ENCODE measurements around the gene PDGFRA.
"Not testable (repeated sequence)": the region's sequence is repeated elsewhere in the genome, so short reads cannot be mapped to it uniquely, and the experiment has no call there.

The PDGFRA gene

GRCh38 chr4:54228056-54228527 is 1.0 kb upstream of the PDGFRA start:
- DNase-seq, result peak; percentile 51

- no peak for DNase-seq
Measured at GRCh38 chr4:54228546-54228945, 547 bp upstream of the PDGFRA start.

GRCh38 chr4:54229631-54230483 is 764 bp downstream of the PDGFRA start:
- DNase-seq, result no peak

GRCh38 chr4:54230484-54231418 is 1.7 kb downstream of the PDGFRA start:
- DNase-seq, result no peak

GRCh38 chr4:54231419-54231767 is 2.3 kb downstream of the PDGFRA start:
- DNase-seq, result no peak

- no peak for DNase-seq
Measured at GRCh38 chr4:54231768-54232688, 2.9 kb downstream of the PDGFRA start.

GRCh38 chr4:54233277-54233696 is 4.2 kb downstream of the PDGFRA start:
- DNase-seq, result peak; percentile 79

- peak; percentile 69 for DNase-seq
Measured at GRCh38 chr4:54233697-54234496, 4.8 kb downstream of the PDGFRA start.

- DNase-seq, result no peak
Measured at GRCh38 chr4:54234497-54235205, 5.6 kb downstream of the PDGFRA start.

GRCh38 chr4:54236316-54236715 is 7.2 kb downstream of the PDGFRA start:
- DNase-seq, result not testable (repeated sequence)

- DNase-seq, result no peak
Measured at GRCh38 chr4:54237770-54238169, 8.7 kb downstream of the PDGFRA start.

- DNase-seq, result no peak
Measured at GRCh38 chr4:54238389-54238788, 9.3 kb downstream of the PDGFRA start.

- DNase-seq, result not testable (repeated sequence)
Measured at GRCh38 chr4:54241268-54241823, 12.3 kb downstream of the PDGFRA start.

- DNase-seq, result not testable (repeated sequence)
Measured at GRCh38 chr4:54243541-54243940, 14.4 kb downstream of the PDGFRA start.

GRCh38 chr4:54252312-54252711 is 23.2 kb downstream of the PDGFRA start:
- not testable (repeated sequence) for DNase-seq

- DNase-seq, result no peak
Measured at GRCh38 chr4:54254116-54254914, 25.2 kb downstream of the PDGFRA start.

GRCh38 chr4:54254915-54255246 is 25.8 kb downstream of the PDGFRA start:
- DNase-seq, result no peak

- no peak for DNase-seq
Measured at GRCh38 chr4:54255881-54256280, 26.8 kb downstream of the PDGFRA start.

All from NCI-H82 (cell line).